CD14-positive monocyte (primary cell): Measurements from ENCODE around the gene UBE2H. TPM values are rescaled to one million over a fixed set of nuclear protein-coding genes. Genes with fewer than 3 reads are reported as not detected.

ENCODE experiments used
- DNase-seq, 3 donors: peaks; one replicate each; pipeline ENCODE4 v3.0.0-alpha.2; 2011 to 2022
- H2AFZ ChIP-seq: 2 replicates; pipeline ENCODE4 v1.6.0; 2012; ENCODE audit warnings: mild to moderate bottlenecking, low read depth, low read length, inconsistent platforms; ENCODE audit not compliant: insufficient read depth, poor library complexity, severe bottlenecking
- H3K27ac ChIP-seq, 2 donors: 1 replicate in 1 of 2; 2 replicates in 1 of 2; pipeline ENCODE4 v1.5.1; 2012 to 2013; ENCODE audit warnings: low read length in 2 of 2, control low read depth in 1 of 2, inconsistent platforms in 1 of 2, low read depth in 1 of 2, mild to moderate bottlenecking in 1 of 2
- H3K27me3 ChIP-seq, 2 donors: one replicate each; pipeline versions ENCODE4 v1.6.0 to v1.6.1; 2011 to 2013; ENCODE audit warnings: low read length in 2 of 2; ENCODE audit not compliant: control insufficient read depth in 2 of 2, insufficient read depth in 2 of 2
- H3K36me3 ChIP-seq, 2 donors: replicated peaks in 1 of 2; 1 replicate in 1 of 2; 2 replicates in 1 of 2; pipeline versions ENCODE4 v1.5.1 to v1.6.1; 2012 to 2013; ENCODE audit warnings: low read length in 2 of 2, control low read depth in 1 of 2, inconsistent platforms in 1 of 2, mild to moderate bottlenecking in 1 of 2; ENCODE audit not compliant: insufficient read depth in 2 of 2, control insufficient read depth in 1 of 2
- H3K4me1 ChIP-seq, 2 donors: 1 replicate in 1 of 2; 2 replicates in 1 of 2; pipeline versions ENCODE4 v1.5.1 to v1.6.1; 2012 to 2013; ENCODE audit warnings: low read length in 2 of 2, control low read depth in 1 of 2, inconsistent platforms in 1 of 2, mild to moderate bottlenecking in 1 of 2, moderate library complexity in 1 of 2; ENCODE audit not compliant: insufficient read depth in 2 of 2, control insufficient read depth in 1 of 2
- H3K4me2 ChIP-seq: replicated peaks from 2 replicates; pipeline ENCODE3; 2012; ENCODE audit warnings: low read length, moderate library complexity, mild to moderate bottlenecking; ENCODE audit not compliant: poor library complexity, severe bottlenecking; ENCODE audit errors: extremely low read depth
- H3K4me3 ChIP-seq, 3 experiments: fragments of 200-600 bp in 1 of 3; sonication (generic) in 1 of 3; replicated peaks in 1 of 3; 1 replicate in 2 of 3; 2 replicates in 1 of 3; pipeline ENCODE4 v1.5.1; 2011 to 2013; ENCODE audit warnings: low read length in 3 of 3, mild to moderate bottlenecking in 3 of 3, control low read depth in 2 of 3, low read depth in 2 of 3, inconsistent platforms in 1 of 3, moderate library complexity in 1 of 3
- H3K79me2 ChIP-seq: 2 replicates; pipeline ENCODE4 v1.6.0; 2012; ENCODE audit warnings: mild to moderate bottlenecking, control low read depth, inconsistent platforms, low read length, moderate library complexity; ENCODE audit not compliant: insufficient read depth
- H3K9ac ChIP-seq: 2 replicates; pipeline ENCODE4 v1.6.0; 2017; ENCODE audit warnings: low read length, mild to moderate bottlenecking; ENCODE audit not compliant: insufficient read depth, poor library complexity, severe bottlenecking
- H3K9me3 ChIP-seq, 2 donors: replicated peaks in 1 of 2; 1 replicate in 1 of 2; 2 replicates in 1 of 2; pipeline versions ENCODE4 v1.5.1 to v1.6.1; 2012 to 2013; ENCODE audit warnings: low read length in 2 of 2, control low read depth in 1 of 2; ENCODE audit not compliant: control insufficient read depth in 1 of 2, insufficient read depth in 1 of 2
- H4K20me1 ChIP-seq: 2 replicates; pipeline ENCODE4 v1.6.0; 2012; ENCODE audit warnings: mild to moderate bottlenecking, low read length, control low read depth, moderate library complexity; ENCODE audit not compliant: insufficient read depth
- H3K27ac Mint-ChIP-seq, 7 donors: one replicate each; pipeline ENCODE4 v1.8.0; 2020; ENCODE audit warnings: mild to moderate bottlenecking in 7 of 7, mixed read lengths in 7 of 7, moderate library complexity in 6 of 7, inconsistent platforms in 2 of 7
- H3K27me3 Mint-ChIP-seq, 3 donors: one replicate each; pipeline ENCODE4 v1.8.0; 2021 to 2022; ENCODE audit warnings: low read depth in 3 of 3, mild to moderate bottlenecking in 3 of 3, mixed read lengths in 3 of 3, moderate library complexity in 3 of 3, inconsistent platforms in 1 of 3
- H3K36me3 Mint-ChIP-seq, 2 donors: one replicate each; pipeline ENCODE4 v1.8.0; 2020; ENCODE audit warnings: mixed read lengths in 2 of 2, inconsistent platforms in 1 of 2, mild to moderate bottlenecking in 1 of 2
- H3K4me1 Mint-ChIP-seq: one replicate; pipeline ENCODE4 v1.8.0; 2020; ENCODE audit warnings: mild to moderate bottlenecking, mixed read lengths
- H3K4me3 Mint-ChIP-seq, 2 donors: one replicate each; pipeline ENCODE4 v1.8.0; 2020; ENCODE audit warnings: mild to moderate bottlenecking in 2 of 2, mixed read lengths in 2 of 2, moderate library complexity in 1 of 2
- H3K9me3 Mint-ChIP-seq, 7 donors: one replicate each; pipeline ENCODE4 v1.8.0; 2020 to 2022; ENCODE audit warnings: mixed read lengths in 7 of 7, mild to moderate bottlenecking in 6 of 7, moderate library complexity in 6 of 7, inconsistent platforms in 2 of 7
- WGBS: methylation state at CpG from one replicate; pipeline ENCODE4 v1.1.5; 2013; ENCODE audit warnings: missing lambda C conversion rate; ENCODE audit not compliant: insufficient coverage; 5-methylcytosine and 5-hydroxymethylcytosine counted together
- intact Hi-C, 2 donors: fragments of 100-400 bp; cut with micrococcal nuclease; formaldehyde crosslinking; loops; one replicate each; pipeline versions ENCODE4 v1.15.0 to v1.15.1; 2023
- polyA plus RNA-seq, 3 donors: library from polyadenylated mRNA; depleted of rRNA in 1 of 3; unstranded in 2 of 3; stranded (reverse) in 1 of 3; fragments of 300-500 nt in 2 of 3; fragments of >200 nt in 1 of 3; fragmentation: Illumina TruSeq in 2 of 3; gene quantifications; 1 replicate in 2 of 3; 2 replicates in 1 of 3; pipeline ENCODE4 v1.2.3, GENCODE V29; 2012 to 2021
- TF ChIP-seq, protein P1 (sequence below): fragments of 200-600 bp; IDR thresholded peaks from one replicate; pipeline ENCODE4 v1.8.0; 2022; ENCODE audit warnings: antibody characterized with exemption, mild to moderate bottlenecking

UBE2H gene
- polyA plus RNA-seq, 3 donors: 12.6 to 26.0 (median 16.0) TPM

DNA sequence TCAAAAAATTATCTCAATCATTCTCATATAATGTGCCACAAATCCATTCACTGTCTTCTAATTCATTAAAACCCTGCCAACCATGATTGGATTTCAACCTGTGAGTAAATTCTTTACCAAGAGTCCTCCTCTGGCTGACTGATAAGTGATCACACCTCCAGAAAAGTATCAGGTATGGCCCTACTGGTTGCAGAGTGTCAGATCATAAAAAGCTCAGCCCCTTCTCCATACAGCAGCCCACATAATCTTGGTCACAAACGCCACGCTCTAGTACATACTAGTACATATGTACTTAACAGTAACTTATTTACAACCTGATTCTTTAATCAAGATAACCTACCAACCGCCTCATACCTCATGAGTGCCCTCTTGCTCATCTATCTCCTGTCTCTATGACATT, 26.1 kb downstream of the UBE2H start:
- Histone ChIP-seq H3K4me3 (no peak overlapping the region), H3K27ac (no peak overlapping the region), H3K4me1 (no peaks in the 10 kb centered on the region), H3K27me3 (no peaks in the 10 kb centered on the region), H3K4me2 (no peak overlapping the region), H4K20me1 (peaks cover 65% of the 10 kb centered on the region), H3K9ac (no peak overlapping the region), H3K79me2 (peaks cover 2% of the 10 kb centered on the region), H2AFZ (no peak overlapping the region), H3K36me3 (peaks cover 20 to 40% of the 10 kb centered on the region in 2 donors), H3K9me3 (no peaks in the 10 kb centered on the region)
- Mint-ChIP-seq H3K27me3 (no peaks in the 10 kb centered on the region), H3K4me1 (peaks cover 11% of the 10 kb centered on the region), H3K36me3 (peaks cover 29 to 52% of the 10 kb centered on the region in 2 donors), H3K4me3 (no peak overlapping the region), H3K27ac (no peak overlapping the region), H3K9me3 (no peaks in the 10 kb centered on the region)
- TF ChIP-seq, protein P1, sequence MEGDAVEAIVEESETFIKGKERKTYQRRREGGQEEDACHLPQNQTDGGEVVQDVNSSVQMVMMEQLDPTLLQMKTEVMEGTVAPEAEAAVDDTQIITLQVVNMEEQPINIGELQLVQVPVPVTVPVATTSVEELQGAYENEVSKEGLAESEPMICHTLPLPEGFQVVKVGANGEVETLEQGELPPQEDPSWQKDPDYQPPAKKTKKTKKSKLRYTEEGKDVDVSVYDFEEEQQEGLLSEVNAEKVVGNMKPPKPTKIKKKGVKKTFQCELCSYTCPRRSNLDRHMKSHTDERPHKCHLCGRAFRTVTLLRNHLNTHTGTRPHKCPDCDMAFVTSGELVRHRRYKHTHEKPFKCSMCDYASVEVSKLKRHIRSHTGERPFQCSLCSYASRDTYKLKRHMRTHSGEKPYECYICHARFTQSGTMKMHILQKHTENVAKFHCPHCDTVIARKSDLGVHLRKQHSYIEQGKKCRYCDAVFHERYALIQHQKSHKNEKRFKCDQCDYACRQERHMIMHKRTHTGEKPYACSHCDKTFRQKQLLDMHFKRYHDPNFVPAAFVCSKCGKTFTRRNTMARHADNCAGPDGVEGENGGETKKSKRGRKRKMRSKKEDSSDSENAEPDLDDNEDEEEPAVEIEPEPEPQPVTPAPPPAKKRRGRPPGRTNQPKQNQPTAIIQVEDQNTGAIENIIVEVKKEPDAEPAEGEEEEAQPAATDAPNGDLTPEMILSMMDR: no peak
- no peak for DNase-seq
- intact Hi-C loops: no loop called here
- 96% methylated on average over 3 of the region's 3 CpGs for WGBS

DNA sequence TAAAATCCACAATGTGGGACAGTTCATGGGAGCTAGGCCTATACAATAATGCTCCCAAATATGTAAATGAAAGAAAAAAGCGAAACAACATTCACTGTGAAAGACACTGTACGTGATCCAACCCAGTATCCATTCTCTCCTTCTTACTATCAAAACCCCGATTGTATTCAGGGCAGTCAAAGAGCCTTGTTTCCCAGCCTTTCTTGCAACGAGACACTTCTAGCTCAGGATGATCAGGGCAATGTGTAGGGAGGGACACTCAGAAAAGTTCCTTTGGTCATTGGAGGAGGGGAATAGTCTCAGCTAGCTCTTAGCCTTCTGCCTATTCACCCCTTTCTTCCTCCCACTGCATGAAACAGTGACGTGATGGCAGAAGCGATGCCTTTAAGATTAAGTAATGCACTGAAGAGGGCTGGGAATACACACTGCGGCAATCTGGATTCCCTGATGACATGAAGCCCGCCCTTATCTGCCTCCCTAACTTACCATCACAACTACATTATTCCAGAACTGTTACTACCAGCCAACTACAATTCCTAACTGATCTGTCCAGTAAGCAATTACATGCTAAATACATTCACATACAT, 27.3 kb downstream of the UBE2H start:
- Mint-ChIP-seq H3K4me1 (peaks cover 11% of the 10 kb centered on the region), H3K9me3 (no peaks in the 10 kb centered on the region), H3K36me3 (peaks cover 32 to 58% of the 10 kb centered on the region in 2 donors), H3K4me3 (no peak overlapping the region), H3K27ac (peak overlapping the region in 1 of 7 donors; percentile 16), H3K27me3 (no peaks in the 10 kb centered on the region)
- TF ChIP-seq, protein P1: no peak
- no peaks in the 10 kb centered on the region for H3K4me1 ChIP-seq
- DNase-seq: no peak
- H4K20me1 ChIP-seq: peaks cover 74% of the 10 kb centered on the region
- no peak overlapping the region for H2AFZ ChIP-seq
- no peaks in the 10 kb centered on the region for H3K27me3 ChIP-seq
- no peak overlapping the region for H3K9ac ChIP-seq
- peaks cover 23 to 48% of the 10 kb centered on the region in 2 donors for H3K36me3 ChIP-seq
- no peaks in the 10 kb centered on the region for H3K9me3 ChIP-seq
- WGBS: 90% methylated on average over 2 of the region's 8 CpGs
- no peak overlapping the region for H3K4me3 ChIP-seq
- peaks cover 2% of the 10 kb centered on the region for H3K79me2 ChIP-seq
- H3K4me2 ChIP-seq: no peak overlapping the region
- intact Hi-C loops: no loop called here
- no peak overlapping the region for H3K27ac ChIP-seq
